ENCODE data around the gene RBFOX2.

RBFOX2 gene

DNA sequence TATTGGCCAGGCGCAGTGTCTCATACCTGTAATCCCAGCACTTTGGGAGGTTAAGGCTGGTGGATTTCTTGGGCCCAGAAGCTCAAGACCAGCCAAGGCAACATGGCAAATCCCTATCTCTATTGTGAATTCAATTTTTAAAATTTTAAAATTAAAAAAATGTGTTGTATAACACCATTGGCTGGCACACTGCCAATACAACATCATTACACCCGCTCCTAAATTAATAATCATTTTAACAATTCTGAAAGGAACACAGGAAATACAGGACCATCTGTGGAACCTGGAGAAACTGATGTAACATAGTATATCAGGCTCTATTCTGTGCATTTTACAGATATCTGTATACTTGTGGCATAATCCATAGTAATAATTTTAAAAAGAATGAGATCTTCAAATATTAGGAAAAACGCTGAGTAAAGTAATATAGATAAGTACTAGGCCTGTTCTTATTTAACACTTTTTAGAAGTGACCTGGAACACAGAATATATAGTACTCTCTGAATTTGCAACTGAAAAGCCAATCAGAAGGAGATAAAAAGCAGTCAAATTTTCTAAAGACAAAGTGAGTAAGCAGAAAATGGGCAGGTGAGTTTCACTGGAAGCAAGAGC is 186.6 kb downstream of the RBFOX2 start:
- no peaks in the 10 kb centered on the region for H3K9me3 ChIP-seq (ENCODE audit: severe bottlenecking)
- no peak overlapping the region for H3K27ac ChIP-seq
- DNase-seq: no peak
- no peaks in the 10 kb centered on the region for H3K36me3 ChIP-seq
- no peaks in the 10 kb centered on the region for H3K27me3 ChIP-seq (ENCODE audit: insufficient read depth, low read depth, severe bottlenecking)
- TF ChIP-seq, protein P1, sequence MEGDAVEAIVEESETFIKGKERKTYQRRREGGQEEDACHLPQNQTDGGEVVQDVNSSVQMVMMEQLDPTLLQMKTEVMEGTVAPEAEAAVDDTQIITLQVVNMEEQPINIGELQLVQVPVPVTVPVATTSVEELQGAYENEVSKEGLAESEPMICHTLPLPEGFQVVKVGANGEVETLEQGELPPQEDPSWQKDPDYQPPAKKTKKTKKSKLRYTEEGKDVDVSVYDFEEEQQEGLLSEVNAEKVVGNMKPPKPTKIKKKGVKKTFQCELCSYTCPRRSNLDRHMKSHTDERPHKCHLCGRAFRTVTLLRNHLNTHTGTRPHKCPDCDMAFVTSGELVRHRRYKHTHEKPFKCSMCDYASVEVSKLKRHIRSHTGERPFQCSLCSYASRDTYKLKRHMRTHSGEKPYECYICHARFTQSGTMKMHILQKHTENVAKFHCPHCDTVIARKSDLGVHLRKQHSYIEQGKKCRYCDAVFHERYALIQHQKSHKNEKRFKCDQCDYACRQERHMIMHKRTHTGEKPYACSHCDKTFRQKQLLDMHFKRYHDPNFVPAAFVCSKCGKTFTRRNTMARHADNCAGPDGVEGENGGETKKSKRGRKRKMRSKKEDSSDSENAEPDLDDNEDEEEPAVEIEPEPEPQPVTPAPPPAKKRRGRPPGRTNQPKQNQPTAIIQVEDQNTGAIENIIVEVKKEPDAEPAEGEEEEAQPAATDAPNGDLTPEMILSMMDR (IDR thresholded peaks at IDR 0.05; ENCODE audit: low read depth, low read length): no peak
- H3K4me3 ChIP-seq (ENCODE audit: low read depth, low read length): no peak overlapping the region

DNA sequence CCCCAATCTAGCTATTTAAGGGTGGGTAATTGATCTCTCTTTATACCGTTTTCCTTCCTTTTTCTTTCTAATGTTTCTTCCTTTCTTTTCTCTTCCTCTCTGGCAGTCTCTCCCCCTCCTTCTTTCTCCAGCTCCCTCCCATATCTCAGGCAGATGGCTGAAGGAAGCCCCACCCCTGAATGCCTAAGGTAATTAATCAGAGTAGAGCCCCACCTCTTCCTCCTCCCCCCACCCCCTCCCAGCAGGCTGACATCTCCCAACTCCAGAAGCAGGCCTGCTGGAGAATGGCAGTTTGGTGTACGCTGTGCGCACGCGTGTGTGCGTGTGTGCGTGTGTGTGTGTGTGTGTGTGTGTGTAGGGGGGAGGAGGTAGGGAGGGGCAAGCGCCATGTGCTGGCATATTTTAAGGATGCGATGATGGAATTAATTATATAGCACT is 188.3 kb downstream of the RBFOX2 start:
- no peaks in the 10 kb centered on the region for H3K9me3 ChIP-seq (ENCODE audit: severe bottlenecking)
- H3K36me3 ChIP-seq: no peaks in the 10 kb centered on the region
- peak overlapping the region; percentile 67 for H3K4me3 ChIP-seq (ENCODE audit: low read depth, low read length)
- peak; percentile 96 for DNase-seq
- H3K27me3 ChIP-seq (ENCODE audit: insufficient read depth, low read depth, severe bottlenecking): no peaks in the 10 kb centered on the region
- TF ChIP-seq, protein P1 (IDR thresholded peaks at IDR 0.05; ENCODE audit: low read depth, low read length): no peak
- H3K27ac ChIP-seq: peak overlapping the region; percentile 83

DNA sequence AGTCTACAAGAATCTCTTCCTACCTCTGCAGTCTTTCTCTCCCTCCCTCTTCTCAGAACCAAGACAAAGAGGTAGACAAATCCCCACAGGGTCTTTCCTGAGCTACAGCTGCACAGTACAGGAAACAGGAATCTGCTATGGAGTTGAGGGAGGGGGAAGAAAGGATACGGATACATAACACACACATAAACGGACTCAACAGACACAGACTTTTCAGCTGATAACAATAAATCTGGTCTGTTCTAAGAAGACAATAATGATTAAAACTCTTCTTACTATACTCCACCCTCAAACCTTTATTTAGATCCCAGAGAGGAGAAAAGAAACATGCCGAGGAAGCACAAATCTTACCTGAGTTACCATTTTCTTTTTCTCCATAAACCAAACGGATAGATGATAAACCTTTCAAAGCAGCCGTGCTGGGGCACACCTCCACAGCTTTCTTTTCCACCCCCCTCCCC is 188.8 kb downstream of the RBFOX2 start:
- H3K27ac ChIP-seq: peak overlapping the region; percentile 83

DNA sequence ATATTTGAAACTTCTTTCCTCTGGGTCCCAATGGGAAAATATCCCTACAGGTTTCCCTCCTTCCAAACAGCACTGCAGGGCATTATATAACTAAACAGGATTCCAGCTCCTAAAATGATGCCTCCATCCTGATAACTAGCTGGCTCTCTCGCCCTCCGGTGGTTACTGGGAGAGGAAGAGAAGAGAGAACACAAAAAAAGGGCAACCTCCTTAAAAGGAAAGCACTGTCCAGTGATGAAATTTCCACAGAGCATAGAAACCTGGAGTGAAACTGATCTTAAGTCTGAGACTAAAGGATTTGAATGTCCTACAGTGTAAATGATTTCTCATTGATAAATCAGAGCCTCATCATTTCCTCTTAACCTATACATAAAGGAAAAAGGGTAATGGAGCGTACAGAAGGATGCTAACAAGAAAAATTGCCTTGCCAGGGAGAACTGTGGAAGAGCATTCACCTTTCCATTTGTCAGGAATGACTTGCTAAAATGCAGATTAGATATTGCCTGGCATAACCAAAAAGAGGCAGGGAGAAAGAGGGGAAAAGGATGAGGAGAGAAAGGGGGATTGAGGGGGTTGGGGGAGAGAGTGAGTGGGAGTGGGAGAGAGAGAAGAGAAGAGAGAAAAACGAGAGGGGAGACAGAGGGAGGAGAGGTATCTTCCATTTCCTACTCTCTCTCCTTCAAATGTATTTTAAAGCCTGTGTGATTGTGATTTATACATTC is 189.6 kb downstream of the RBFOX2 start:
- Histone ChIP-seq H3K27ac (peak overlapping the region; percentile 83), H3K36me3 (no peaks in the 10 kb centered on the region), H3K9me3 (ENCODE audit: severe bottlenecking) (no peaks in the 10 kb centered on the region), H3K4me3 (ENCODE audit: low read depth, low read length) (peak overlapping the region; percentile 67), H3K27me3 (ENCODE audit: insufficient read depth, low read depth, severe bottlenecking) (no peaks in the 10 kb centered on the region)
- TF ChIP-seq, protein P1 (IDR thresholded peaks at IDR 0.05; ENCODE audit: low read depth, low read length): peak; percentile 47; the same call in 1 of the 2 replicates
- DNase-seq: peak; percentile 53

More for the DNA sequence above, 188.8 kb downstream of the RBFOX2 start:
- TF ChIP-seq, protein P1 (IDR thresholded peaks at IDR 0.05; ENCODE audit: low read depth, low read length): no peak
- Histone ChIP-seq H3K9me3 (ENCODE audit: severe bottlenecking) (no peaks in the 10 kb centered on the region), H3K36me3 (no peaks in the 10 kb centered on the region), H3K4me3 (ENCODE audit: low read depth, low read length) (peak overlapping the region; percentile 67), H3K27me3 (ENCODE audit: insufficient read depth, low read depth, severe bottlenecking) (no peaks in the 10 kb centered on the region)
- DNase-seq: peak; percentile 9

DNA sequence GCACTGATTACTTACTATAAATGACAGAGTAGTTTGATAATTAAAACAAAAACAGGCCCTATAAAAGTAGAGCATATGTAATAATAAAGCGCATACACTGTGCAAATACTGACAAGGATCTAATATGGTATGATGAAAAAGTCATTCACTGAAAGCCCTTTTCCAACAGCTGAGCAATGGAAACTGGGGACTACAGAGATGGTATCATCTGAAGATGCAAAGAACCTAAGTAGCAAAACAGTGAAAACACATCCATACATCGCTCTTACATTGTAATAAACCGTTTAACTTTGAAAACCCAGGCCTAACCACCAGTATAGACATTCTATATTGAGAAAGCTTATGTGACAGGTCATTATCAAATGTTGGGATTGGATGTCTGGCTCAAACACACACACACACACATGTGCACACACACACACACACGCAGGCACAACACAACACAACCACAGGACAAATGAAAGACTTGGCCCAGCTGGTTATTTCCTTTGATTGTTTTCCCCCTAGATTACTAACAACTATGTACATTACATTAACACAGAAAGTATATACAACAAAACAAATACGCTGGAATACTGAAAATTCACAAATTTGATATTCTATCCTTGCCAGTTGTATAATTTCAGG is 191.4 kb downstream of the RBFOX2 start:
- H3K4me3 ChIP-seq (ENCODE audit: low read depth, low read length): no peak overlapping the region
- no peaks in the 10 kb centered on the region for H3K9me3 ChIP-seq (ENCODE audit: severe bottlenecking)
- no peak overlapping the region for H3K27ac ChIP-seq
- no peaks in the 10 kb centered on the region for H3K27me3 ChIP-seq (ENCODE audit: insufficient read depth, low read depth, severe bottlenecking)
- TF ChIP-seq, protein P1 (IDR thresholded peaks at IDR 0.05; ENCODE audit: low read depth, low read length): no peak
- DNase-seq: no peak
- no peaks in the 10 kb centered on the region for H3K36me3 ChIP-seq
